LHCN-M2 (cell line): Measurements from ENCODE around the gene PICALM. TPM values are rescaled to one million over a fixed set of nuclear protein-coding genes. Genes with fewer than 3 reads are reported as not detected.
A peak's percentile ranks its signal among the peaks of the same experiment; 100 is the strongest.
"Not testable (repeated sequence)": the region's sequence is repeated elsewhere in the genome, so short reads cannot be mapped to it uniquely, and the experiment has no call there.

Experiments used
- DNase-seq: peaks from one replicate; pipeline ENCODE4 v3.0.0-alpha.2; 2012; ENCODE audit warnings: low read depth
- polyA plus RNA-seq: library from polyadenylated mRNA; unstranded; fragments of >200 nt; gene quantifications from one replicate; pipeline ENCODE4 v1.2.1, GENCODE V29; 2012; ENCODE audit warnings: missing spikeins
- total RNA-seq: library from RNA; depleted of rRNA; stranded (reverse); fragments of >200 nt; gene quantifications from 2 replicates; pipeline ENCODE4 v1.2.3, GENCODE V29; 2014; rRNA removed

PICALM gene, protein sequence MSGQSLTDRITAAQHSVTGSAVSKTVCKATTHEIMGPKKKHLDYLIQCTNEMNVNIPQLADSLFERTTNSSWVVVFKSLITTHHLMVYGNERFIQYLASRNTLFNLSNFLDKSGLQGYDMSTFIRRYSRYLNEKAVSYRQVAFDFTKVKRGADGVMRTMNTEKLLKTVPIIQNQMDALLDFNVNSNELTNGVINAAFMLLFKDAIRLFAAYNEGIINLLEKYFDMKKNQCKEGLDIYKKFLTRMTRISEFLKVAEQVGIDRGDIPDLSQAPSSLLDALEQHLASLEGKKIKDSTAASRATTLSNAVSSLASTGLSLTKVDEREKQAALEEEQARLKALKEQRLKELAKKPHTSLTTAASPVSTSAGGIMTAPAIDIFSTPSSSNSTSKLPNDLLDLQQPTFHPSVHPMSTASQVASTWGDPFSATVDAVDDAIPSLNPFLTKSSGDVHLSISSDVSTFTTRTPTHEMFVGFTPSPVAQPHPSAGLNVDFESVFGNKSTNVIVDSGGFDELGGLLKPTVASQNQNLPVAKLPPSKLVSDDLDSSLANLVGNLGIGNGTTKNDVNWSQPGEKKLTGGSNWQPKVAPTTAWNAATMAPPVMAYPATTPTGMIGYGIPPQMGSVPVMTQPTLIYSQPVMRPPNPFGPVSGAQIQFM
- total RNA-seq = 168 and 186 TPM in 2 replicates
- 119 TPM for polyA plus RNA-seq

DNA sequence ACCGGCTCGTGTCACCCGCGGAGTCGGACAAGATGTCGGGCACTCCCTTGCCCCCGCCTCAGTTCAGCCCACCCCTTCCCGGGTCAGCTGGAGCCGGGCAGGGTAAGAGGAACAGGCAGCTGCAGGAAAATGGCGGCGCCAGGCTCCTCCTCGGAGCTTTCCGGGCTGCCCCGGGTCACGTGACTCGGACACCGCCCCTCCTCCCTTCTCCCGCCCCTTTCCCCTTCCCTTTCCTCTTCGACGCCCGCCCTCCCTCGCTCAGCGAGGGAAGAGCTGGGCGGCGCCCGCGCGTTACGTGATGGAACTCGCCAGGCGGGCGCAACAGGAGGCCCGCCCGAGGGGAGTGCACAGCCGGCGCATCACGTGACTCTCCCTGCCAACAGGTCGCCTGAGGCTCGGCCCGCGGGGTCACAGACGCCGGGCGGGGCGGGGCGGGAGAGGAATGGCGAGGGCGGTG is at the start of gene PICALM:
Gene PICALM (minus strand): TSS at position 134 of the 457 bp plus-strand sequence. CDS start 304 bp downstream, outside the sequence.
- DNase-seq = peak; percentile 99

DNA sequence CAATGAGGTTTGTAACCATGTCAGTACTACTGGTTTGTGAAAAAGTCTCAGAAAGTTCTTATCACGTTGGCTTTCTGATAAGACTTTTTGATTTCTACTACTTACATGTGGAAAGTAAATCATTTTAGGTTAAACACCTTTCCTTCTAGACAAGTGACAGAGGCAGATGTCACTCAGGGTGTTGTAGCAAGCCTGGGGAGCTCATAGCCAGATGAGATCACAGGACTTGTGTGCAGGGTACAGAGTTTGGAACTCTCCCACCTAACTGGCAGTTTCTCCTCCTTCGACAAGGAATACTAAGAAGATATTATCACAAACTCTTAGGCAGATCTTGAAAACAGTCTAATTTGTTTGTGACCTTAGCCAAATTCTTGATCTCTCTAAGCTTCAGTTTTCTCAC is 49.4 kb upstream of the PICALM start:
- no peak for DNase-seq

DNA sequence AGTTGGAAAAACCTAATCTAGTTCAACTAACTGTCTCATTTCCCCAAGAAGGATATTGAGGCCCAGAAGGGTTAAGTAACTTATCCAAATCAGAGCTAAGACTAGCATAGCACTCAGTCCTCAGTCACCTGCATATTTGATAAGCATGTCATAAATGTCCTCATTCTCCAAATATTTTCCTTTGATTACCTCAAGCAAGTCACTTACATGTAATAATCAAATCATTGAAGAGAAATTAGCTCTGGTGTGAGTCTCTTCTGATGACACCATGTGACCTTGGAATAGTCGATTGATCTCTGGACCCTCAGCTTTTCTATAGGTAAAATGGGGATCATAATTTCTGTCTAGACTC is 48.8 kb upstream of the PICALM start:
- DNase-seq = no peak

DNA sequence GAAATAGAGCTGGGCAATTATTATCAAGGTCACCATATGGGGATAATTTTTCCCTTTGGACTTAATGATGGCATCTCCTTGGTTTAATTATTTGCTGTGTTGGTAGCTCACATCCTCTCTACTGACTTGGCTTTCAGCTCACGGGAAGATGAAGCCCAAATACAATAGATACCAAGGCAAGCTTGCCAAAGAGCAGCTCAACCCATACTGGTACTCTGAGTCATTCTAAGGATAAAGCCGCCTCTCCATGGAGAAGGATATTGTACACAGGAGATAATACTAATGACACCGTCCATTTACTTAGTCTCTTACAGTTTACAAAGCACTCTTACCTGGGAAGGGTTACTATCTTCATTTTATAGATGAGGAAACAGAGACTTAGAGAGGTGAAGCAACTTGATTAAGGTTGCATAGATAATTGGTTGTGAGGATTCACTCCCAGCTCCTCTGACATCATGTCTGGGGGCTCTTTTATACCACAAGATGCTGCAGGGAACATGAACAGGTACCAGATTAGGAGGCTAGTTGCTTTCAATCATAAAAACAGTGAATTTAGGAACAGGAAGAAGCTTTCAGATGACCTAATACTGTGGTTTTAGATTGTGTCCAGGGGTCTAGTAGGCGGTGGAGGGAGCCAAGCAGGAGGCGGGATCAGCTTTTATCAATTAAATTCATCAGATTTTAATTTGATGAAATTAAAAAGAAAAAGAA is 48.3 kb upstream of the PICALM start:
- peak; percentile 19 for DNase-seq

DNA sequence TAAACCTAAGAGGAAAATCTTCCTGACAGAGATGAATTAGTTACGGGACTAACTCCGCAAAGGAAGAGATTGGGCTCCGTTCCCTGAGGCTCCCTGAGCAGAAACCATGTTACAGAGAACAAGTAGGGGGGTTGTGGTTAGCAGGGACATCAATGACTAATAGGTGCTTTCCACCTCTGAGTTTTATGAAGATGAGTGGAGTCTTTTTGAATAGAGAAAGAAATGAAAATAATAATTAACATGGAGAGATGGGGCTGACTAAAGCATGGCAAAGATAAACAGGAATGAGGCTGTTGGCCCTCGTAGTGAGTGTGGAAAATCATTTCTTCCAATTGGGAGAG is 47.5 kb upstream of the PICALM start:
- peak; percentile 63 for DNase-seq

DNA sequence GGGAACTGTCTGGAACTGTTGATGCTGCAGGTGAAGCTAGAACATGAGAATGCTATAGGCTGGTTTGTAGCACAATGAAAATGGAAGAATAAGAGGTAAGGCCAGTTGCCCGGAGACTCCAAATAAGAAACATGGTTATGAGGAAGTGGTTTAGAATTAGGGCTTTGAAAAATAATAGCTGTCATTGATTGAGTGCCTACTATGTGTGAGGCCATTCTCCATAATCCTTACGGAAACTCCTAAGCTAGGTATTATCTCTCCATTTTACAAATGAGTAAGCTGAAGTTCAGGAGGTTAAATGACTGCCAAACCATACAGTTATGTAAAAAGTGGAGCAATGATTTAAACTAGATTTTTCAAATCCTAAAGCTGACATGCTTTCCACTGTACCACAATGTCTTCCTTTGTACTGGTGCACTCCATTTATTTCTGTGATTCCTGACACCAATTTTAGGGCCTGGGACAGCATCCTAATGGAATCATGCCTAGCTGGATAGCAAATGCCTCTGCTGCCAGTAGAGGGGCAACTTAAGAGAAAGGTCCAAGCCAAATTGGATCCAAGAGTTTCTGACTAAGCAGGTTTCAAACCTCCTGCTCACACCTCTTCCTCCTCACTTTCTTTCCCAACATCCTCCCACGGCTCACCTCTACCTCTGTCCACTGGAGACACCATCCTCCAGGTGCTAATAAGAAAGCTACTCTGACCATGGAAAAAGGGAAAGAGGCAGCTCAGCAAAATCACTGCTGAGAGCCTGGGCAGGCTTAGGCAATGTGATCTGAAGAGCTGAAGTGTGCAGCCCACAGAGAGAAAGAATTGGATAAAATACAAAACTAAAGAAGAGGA is 46.9 kb upstream of the PICALM start:
- peak; percentile 18 for DNase-seq

DNA sequence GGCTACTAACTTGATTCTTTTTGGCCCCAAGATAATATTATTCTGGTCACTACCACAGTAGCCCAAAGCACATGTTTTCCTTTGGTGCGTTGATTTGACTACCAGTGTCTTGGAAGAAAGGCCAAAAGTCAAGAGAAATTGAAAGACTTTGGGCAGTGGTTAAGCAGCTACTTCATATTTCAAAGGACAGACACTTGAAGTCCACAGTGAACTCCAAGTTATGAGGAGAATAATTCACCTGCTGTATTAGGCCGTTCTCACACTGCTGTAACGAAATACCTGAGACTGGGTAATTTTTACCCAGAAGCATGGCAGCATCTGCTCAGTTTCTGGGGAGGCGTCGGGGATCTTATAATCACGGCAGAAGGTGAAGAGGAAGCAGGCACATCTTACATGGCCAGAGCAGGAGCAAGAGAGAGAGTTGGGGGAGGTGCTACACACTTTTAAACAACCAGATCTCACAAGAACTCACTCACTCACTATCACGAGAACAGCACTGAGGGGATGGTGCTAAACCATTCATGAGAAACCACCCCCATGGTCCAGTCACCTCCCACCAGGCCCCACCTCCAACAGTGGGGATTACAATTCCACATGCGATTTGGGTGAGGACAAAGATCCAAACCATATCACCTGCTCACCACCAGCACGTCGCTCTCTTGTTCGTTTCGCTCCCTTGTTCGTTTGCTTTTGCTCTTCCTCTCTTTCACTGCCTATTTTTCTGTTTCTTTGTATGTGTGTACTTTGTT is 40.2 kb upstream of the PICALM start:
- no peak for DNase-seq

DNA sequence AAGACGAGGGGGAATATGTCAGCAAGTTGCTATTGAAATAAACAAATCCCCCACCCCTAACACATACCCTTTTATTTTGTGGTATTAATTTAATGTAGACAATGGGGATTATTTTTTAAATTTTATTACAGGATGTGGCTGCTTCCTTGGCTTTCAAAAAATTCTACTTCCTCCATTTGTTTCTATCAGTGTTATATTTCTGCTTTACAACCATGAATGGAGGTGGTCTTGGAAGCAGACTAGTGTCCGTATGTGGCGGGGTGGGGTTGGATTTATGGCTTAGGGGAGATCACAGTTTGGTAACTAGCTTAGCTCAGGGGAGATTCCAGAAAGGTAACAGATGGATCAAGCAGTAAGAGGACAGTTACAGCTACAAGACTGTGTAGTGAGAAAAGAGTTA is 39.3 kb upstream of the PICALM start:
- DNase-seq = no peak

DNA sequence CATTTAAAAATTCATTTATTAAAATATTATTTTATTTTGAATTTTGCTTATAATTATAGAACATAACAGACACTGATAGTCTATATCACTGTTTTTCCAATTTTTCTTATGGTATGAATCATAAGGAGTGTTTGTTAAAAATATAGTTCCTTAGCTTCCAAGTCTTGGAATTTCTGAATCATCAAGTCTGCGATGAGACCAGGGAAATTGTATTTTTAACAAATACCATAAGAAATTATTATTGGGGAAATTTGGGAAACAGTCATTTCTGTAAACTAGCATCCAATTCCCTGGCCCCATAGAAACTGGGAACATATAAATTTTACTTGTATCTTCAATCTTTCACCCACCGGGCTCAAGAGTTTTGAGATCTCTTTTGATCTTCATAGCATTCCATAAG is 38.0 kb upstream of the PICALM start:
- DNase-seq = peak; percentile 37

DNA sequence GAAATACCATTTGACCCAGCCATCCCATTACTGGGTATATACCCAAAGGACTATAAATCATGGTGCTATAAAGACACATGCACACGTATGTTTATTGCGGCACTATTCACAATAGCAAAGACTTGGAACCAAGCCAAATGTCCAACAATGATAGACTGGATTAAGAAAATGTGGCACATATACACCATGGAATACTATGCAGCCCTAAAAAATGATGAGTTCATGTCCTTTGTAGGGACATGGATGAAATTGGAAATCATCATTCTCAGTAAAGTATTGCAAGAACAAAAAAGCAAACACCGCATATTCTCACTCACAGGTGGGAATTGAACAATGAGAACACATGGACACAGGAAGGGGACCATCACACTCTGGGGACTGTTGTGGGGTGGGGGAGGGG is 37.1 kb upstream of the PICALM start:
- not testable (repeated sequence) for DNase-seq

DNA sequence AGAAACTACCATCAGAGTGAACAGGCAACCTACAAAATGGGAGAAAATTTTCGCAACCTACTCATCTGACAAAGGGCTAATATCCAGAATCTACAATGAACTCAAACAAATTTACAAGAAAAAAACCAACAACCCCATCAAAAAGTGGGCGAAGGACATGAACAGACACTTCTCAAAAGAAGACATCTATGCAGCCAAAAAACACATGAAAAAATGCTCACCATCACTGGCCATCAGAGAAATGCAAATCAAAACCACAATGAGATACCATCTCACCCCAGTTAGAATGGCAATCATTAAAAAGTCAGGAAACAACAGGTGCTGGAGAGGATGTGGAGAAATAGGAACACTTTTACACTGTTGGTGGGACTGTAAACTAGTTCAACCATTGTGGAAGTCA is 36.7 kb upstream of the PICALM start:
- DNase-seq = not testable (repeated sequence)

DNA sequence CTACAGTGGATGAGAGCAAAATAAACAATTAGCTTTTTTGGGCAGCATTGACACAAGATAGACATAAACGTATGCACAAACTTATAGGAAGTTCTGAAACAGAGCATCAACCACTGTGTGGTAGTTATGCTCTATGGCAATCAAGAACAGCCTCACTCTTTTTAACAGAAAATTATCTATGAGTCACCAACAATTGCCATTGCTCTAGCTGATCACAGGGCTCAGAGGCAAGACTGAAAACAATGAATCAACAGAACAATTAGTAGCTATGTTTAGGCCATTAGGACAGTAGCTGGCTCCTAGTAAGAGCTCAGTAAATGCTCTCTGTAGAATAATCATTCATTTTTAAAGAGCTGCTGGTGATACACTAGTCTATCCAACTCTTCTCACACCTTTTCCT is 34.9 kb upstream of the PICALM start:
- DNase-seq = peak; percentile 18

DNA sequence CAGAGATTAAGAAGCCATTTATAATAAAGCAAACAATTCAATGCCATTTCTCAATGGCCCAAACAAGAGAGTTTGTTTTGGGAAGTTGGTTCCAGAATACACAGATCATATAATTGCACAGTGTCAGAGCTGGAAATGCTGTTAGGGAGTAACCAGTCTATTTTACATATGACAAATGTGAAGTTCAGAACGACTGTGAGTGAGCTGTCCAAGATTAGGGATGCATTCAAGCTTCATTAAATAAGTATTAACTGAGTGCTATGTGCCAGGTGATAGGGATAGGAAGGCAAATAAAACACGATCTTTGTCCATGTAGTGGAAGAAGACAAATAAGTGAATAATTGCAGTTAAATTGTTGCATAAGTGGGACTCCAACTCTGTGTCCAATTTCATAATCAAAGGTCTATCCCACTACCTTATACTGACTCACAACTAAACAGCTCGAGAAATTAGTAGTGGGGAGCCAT is 33.1 kb upstream of the PICALM start:
- peak; percentile 27 for DNase-seq

DNA sequence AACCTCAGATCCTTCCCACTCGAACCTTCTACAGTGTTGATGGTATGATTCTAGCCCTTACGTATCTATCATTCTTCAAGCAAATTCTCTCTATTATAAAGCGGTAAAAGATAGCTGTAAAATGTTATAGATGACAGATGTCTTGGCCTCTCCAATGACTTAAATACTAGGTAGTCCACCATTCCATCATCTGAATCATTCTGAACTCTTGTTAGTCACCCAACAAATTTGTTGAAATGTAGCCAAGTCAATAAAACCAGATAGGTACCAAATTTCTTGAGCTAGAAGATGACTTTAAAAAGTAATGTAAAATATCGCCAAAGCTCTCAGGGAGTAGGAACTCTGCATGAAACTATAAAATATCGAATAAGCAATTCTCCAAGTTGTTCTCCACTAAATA is 32.6 kb upstream of the PICALM start:
- peak; percentile 26 for DNase-seq

DNA sequence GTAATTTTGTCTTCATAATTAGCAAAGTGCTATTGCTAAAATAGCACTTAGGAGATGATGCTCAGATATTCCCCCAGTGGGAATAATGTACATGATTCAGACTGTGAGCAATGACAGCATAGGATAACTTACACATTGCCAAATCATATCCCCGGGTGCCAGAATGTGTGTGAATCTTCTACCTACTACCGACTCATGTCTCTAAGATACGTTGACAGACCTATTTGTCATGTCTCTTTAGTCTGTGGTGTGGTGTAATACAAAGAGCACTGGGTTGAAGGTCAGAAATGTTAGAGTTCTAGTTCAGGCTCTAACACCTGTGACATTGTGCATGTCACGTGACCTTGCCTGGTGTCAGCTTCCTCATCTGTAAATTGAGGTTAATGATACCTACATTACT is 31.0 kb upstream of the PICALM start:
- DNase-seq = peak; percentile 51

DNA sequence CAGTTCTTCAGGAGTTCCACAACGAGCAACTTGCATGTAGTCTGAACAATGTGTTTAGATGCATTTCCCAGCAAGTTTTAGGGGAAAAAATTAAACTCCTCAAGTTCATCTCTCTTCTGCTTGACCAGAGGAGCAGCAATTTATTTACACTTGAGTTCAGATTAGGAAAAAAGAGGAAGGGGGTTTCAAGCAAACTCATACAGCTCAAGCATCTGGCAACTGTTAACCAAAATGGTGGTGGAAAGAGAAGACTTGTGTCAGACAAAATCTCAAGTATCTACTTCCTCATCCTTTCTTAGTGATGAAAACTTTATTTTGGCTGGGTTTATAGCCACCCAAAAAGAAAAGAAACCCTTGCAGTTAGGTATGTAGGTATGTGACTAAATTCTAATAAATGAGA is 29.1 kb upstream of the PICALM start:
- DNase-seq = no peak

DNA sequence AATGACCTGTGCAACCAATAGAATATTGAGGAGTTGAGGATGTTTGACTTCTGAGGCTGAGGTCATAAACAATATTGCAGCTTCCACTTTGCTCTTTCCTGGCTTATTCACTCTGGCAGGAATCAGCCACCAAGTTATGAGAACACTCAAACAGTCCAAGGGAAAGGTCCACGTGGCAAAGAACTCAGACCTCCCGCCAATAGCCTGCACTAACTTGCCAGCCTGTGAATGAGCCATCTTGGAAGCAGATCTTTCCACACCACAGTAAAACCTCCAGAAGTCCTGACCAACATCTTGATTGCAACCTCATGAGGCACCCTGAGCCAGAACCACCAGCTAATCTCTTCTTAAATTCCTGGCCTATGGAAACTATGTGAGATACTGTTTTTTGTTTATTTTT is 22.7 kb upstream of the PICALM start:
- peak; percentile 12 for DNase-seq

DNA sequence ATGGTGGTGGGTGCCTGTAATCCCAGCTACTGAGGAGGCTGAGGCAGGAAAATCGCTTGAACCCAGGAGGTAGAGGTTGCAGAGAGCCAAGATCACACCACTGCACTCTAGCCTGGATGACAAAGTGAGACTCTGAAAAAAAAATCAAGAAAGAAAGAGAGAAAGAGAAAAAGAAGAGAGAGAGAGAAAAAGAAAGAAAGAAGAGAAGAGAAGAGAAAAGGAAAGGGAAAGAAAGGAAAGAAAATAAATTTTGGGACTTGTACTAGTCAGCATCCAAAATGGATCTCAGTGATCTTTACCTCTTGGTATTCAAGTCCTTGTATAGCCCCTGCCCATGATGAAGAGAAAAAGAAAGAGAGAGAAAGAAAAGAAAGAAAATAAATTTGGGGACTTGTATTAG is 22.2 kb upstream of the PICALM start:
- DNase-seq = no peak

DNA sequence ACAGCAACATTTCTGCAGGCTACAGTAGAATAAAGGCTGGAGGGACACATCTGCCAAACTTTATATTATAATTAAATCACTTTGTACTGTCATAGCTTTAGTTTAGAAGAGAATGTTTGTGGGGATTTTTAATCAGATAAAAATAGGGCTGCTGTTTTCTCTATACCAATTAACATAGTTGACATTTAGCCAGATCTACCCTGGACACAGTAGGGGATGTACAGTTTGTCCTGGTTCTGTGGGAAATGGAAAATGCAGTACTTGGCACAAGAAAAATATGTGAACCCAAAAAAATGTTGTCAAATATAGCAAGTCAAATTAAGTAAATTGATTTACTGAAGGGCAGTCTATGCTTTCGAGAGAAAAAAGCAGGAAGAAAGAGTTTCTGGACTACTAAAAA is 20.8 kb upstream of the PICALM start:
- peak; percentile 33 for DNase-seq

DNA sequence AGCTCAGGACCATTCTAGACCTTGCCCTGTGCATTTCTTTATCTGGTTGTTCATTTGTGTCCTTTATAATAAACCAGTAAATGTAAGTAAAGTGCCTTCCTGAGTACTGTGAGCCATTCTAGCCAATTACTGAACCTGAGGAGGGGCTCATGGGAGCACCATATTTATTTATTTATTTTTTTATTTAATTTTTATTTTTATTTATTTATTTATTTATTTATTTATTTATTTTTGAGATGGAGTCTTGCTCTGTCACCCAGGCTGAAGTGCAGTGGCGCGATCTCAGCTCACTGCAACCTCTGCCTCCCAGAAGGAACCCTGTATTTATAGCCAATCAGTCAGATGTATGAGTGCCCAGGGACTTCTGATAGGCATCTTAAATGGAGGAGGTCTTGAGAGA is 18.8 kb upstream of the PICALM start:
- not testable (repeated sequence) for DNase-seq

DNA sequence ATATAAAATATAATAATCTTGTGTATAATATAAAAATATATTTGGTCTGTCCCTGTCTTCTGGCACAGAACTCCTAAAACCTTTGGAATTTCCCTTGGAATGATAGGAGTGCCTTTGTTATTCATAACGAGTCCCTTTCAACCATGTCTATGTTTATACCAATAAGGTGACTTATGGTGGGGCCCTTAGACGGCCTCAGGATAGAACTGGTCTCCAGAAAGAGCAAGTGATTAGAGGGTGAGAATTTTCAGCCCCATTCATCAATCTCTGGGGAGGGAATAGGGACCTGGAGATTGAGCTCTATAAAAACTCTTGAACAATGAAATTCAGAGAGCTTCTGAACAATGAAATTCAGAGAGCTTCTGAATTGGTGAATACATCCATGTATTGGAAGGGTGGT is 18.4 kb upstream of the PICALM start:
- DNase-seq = no peak
